SK-N-SH (cell line): Measurements from ENCODE around the gene AGBL1.
"Not testable (repeated sequence)": the region's sequence is repeated elsewhere in the genome, so short reads cannot be mapped to it uniquely, and the experiment has no call there.

Experiments used
- ELF1 ChIP-seq: IDR thresholded peaks from 2 replicates; pipeline ENCODE4 v1.4.0; 2012
- NRF1 ChIP-seq: IDR thresholded peaks from 2 replicates; pipeline ENCODE4 v1.6.1; 2012; ENCODE audit warnings: low read depth, mild to moderate bottlenecking, low read length
- POLR2AphosphoS5 ChIP-seq: IDR thresholded peaks from 2 replicates; pipeline ENCODE4 v1.6.1; 2012; ENCODE audit warnings: low read depth, low read length
- USF1 ChIP-seq: IDR thresholded peaks from 2 replicates; pipeline ENCODE4 v1.4.0; 2012; ENCODE audit warnings: low read depth, borderline replicate concordance
- YY1 ChIP-seq: IDR thresholded peaks from 2 replicates; pipeline ENCODE4 v1.4.0; 2012; ENCODE audit warnings: low read depth, mild to moderate bottlenecking
- TF ChIP-seq, protein P1 (sequence below): fragments of 150-350 bp; IDR thresholded peaks from 2 replicates; pipeline ENCODE4 v1.6.1; 2016; ENCODE audit warnings: mild to moderate bottlenecking, low read depth, low read length
- TF ChIP-seq, protein P2 (sequence below): fragments of 200-600 bp; sonication (generic); IDR thresholded peaks from 2 replicates; pipeline ENCODE4 v1.6.1; 2017; ENCODE audit warnings: antibody characterized with exemption, mild to moderate bottlenecking, moderate library complexity
- TF ChIP-seq, protein P3 (sequence below): IDR thresholded peaks from 2 replicates; pipeline ENCODE4 v1.6.1; 2012; ENCODE audit warnings: mild to moderate bottlenecking, low read depth, low read length, moderate library complexity

DNA sequence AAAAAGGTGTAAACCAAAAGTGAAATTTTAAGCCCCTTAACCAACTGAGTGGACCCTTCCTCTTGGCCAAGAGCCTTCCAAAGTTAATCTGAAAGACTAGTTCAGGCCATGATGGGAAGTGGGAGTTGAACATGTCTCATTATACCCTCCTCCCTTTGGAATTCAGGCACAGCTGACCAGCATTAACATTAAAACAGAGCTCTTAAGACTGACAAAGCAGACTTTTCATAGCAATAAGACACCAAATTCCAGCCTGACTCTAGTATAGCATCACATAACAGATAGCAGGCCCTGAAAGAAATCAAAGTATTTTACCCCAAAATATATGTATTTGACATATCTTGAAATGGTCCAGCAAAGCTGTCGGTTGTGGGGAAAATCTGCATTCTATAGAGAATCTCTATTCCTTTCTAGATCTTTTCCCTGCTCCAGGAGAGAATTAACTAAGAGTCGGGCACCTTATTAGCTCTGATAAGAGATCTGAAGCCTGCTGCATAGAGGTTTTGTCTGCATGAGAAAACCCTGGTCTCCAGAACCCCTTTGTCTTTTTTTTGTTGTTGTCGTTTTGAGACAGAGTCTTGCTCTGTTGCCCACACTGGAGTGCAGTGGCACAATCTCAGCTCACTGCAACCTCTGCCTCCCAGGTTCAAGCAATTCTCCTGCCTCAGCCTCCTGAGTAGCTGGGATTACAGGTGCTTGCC lies 43.2 kb downstream of the AGBL1 start:
- TF ChIP-seq ELF1, YY1, USF1, NRF1, POLR2AphosphoS5: not testable (repeated sequence)
- TF ChIP-seq, protein P1, sequence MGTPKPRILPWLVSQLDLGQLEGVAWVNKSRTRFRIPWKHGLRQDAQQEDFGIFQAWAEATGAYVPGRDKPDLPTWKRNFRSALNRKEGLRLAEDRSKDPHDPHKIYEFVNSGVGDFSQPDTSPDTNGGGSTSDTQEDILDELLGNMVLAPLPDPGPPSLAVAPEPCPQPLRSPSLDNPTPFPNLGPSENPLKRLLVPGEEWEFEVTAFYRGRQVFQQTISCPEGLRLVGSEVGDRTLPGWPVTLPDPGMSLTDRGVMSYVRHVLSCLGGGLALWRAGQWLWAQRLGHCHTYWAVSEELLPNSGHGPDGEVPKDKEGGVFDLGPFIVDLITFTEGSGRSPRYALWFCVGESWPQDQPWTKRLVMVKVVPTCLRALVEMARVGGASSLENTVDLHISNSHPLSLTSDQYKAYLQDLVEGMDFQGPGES: not testable (repeated sequence)
- TF ChIP-seq, protein P2, sequence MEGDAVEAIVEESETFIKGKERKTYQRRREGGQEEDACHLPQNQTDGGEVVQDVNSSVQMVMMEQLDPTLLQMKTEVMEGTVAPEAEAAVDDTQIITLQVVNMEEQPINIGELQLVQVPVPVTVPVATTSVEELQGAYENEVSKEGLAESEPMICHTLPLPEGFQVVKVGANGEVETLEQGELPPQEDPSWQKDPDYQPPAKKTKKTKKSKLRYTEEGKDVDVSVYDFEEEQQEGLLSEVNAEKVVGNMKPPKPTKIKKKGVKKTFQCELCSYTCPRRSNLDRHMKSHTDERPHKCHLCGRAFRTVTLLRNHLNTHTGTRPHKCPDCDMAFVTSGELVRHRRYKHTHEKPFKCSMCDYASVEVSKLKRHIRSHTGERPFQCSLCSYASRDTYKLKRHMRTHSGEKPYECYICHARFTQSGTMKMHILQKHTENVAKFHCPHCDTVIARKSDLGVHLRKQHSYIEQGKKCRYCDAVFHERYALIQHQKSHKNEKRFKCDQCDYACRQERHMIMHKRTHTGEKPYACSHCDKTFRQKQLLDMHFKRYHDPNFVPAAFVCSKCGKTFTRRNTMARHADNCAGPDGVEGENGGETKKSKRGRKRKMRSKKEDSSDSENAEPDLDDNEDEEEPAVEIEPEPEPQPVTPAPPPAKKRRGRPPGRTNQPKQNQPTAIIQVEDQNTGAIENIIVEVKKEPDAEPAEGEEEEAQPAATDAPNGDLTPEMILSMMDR: not testable (repeated sequence)
- TF ChIP-seq, protein P3, sequence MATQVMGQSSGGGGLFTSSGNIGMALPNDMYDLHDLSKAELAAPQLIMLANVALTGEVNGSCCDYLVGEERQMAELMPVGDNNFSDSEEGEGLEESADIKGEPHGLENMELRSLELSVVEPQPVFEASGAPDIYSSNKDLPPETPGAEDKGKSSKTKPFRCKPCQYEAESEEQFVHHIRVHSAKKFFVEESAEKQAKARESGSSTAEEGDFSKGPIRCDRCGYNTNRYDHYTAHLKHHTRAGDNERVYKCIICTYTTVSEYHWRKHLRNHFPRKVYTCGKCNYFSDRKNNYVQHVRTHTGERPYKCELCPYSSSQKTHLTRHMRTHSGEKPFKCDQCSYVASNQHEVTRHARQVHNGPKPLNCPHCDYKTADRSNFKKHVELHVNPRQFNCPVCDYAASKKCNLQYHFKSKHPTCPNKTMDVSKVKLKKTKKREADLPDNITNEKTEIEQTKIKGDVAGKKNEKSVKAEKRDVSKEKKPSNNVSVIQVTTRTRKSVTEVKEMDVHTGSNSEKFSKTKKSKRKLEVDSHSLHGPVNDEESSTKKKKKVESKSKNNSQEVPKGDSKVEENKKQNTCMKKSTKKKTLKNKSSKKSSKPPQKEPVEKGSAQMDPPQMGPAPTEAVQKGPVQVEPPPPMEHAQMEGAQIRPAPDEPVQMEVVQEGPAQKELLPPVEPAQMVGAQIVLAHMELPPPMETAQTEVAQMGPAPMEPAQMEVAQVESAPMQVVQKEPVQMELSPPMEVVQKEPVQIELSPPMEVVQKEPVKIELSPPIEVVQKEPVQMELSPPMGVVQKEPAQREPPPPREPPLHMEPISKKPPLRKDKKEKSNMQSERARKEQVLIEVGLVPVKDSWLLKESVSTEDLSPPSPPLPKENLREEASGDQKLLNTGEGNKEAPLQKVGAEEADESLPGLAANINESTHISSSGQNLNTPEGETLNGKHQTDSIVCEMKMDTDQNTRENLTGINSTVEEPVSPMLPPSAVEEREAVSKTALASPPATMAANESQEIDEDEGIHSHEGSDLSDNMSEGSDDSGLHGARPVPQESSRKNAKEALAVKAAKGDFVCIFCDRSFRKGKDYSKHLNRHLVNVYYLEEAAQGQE: not testable (repeated sequence)
